Measurements from ENCODE around the gene NCOA5.

NCOA5 gene

GRCh38 chr20:46129955-46130481 lies 40.3 kb upstream of the NCOA5 start:
- H3K27ac ChIP-seq (ENCODE audit: insufficient read depth, low read depth, low read length, poor library complexity, severe bottlenecking): no peak overlapping the region
- peaks cover 25% of the 10 kb centered on the region for H3K27me3 ChIP-seq (ENCODE audit: control insufficient read depth, insufficient read depth, low read length, poor library complexity, severe bottlenecking)
- H3K4me3 ChIP-seq (ENCODE audit: insufficient read depth, low read depth, low read length): no peak overlapping the region
- H3K9me3 ChIP-seq (ENCODE audit: control insufficient read depth, low read length): no peaks in the 10 kb centered on the region
- no peaks in the 10 kb centered on the region for H3K4me1 ChIP-seq (ENCODE audit: control insufficient read depth, insufficient read depth, low read length)
- no peaks in the 10 kb centered on the region for H3K36me3 ChIP-seq (ENCODE audit: control insufficient read depth, insufficient read depth, low read length)
- 51 to 57% methylated on average over 5 of the region's 5 CpGs for WGBS, 2 experiments

GRCh38 chr20:46128310-46129151 lies 38.8 kb upstream of the NCOA5 start:
- H3K4me1 ChIP-seq (ENCODE audit: control insufficient read depth, insufficient read depth, low read length): no peaks in the 10 kb centered on the region
- 46 to 47% methylated on average over 16 of the region's 16 CpGs for WGBS, 2 experiments
- no peaks in the 10 kb centered on the region for H3K9me3 ChIP-seq (ENCODE audit: control insufficient read depth, low read length)
- H3K4me3 ChIP-seq (ENCODE audit: insufficient read depth, low read depth, low read length): no peak overlapping the region
- no peaks in the 10 kb centered on the region for H3K36me3 ChIP-seq (ENCODE audit: control insufficient read depth, insufficient read depth, low read length)
- H3K27ac ChIP-seq (ENCODE audit: insufficient read depth, low read depth, low read length, poor library complexity, severe bottlenecking): no peak overlapping the region
- peaks cover 25% of the 10 kb centered on the region for H3K27me3 ChIP-seq (ENCODE audit: control insufficient read depth, insufficient read depth, low read length, poor library complexity, severe bottlenecking)

- Histone ChIP-seq H3K4me1 (ENCODE audit: control insufficient read depth, insufficient read depth, low read length) (no peaks in the 10 kb centered on the region), H3K9me3 (ENCODE audit: control insufficient read depth, low read length) (no peaks in the 10 kb centered on the region), H3K27ac (ENCODE audit: insufficient read depth, low read depth, low read length, poor library complexity, severe bottlenecking) (no peak overlapping the region), H3K4me3 (ENCODE audit: insufficient read depth, low read depth, low read length) (no peak overlapping the region), H3K27me3 (ENCODE audit: control insufficient read depth, insufficient read depth, low read length, poor library complexity, severe bottlenecking) (peaks cover 21% of the 10 kb centered on the region), H3K36me3 (ENCODE audit: control insufficient read depth, insufficient read depth, low read length) (no peaks in the 10 kb centered on the region)
- 94% methylated on average over 11 of the region's 11 CpGs for WGBS, 2 experiments
Measured at GRCh38 chr20:46127396-46128010, 37.7 kb upstream of the NCOA5 start.

- Histone ChIP-seq H3K27me3 (ENCODE audit: control insufficient read depth, insufficient read depth, low read length, poor library complexity, severe bottlenecking) (peaks cover 12% of the 10 kb centered on the region), H3K4me1 (ENCODE audit: control insufficient read depth, insufficient read depth, low read length) (no peaks in the 10 kb centered on the region), H3K36me3 (ENCODE audit: control insufficient read depth, insufficient read depth, low read length) (no peaks in the 10 kb centered on the region), H3K9me3 (ENCODE audit: control insufficient read depth, low read length) (no peaks in the 10 kb centered on the region), H3K4me3 (ENCODE audit: insufficient read depth, low read depth, low read length) (no peak overlapping the region), H3K27ac (ENCODE audit: insufficient read depth, low read depth, low read length, poor library complexity, severe bottlenecking) (no peak overlapping the region)
- WGBS, 2 experiments: 90 to 95% methylated on average over 4 of the region's 5 CpGs
Measured at GRCh38 chr20:46126440-46127056, 36.8 kb upstream of the NCOA5 start.

GRCh38 chr20:46123482-46124245 lies 33.9 kb upstream of the NCOA5 start:
- Histone ChIP-seq H3K4me1 (ENCODE audit: control insufficient read depth, insufficient read depth, low read length) (no peaks in the 10 kb centered on the region), H3K4me3 (ENCODE audit: insufficient read depth, low read depth, low read length) (no peak overlapping the region), H3K9me3 (ENCODE audit: control insufficient read depth, low read length) (no peaks in the 10 kb centered on the region), H3K36me3 (ENCODE audit: control insufficient read depth, insufficient read depth, low read length) (no peaks in the 10 kb centered on the region), H3K27ac (ENCODE audit: insufficient read depth, low read depth, low read length, poor library complexity, severe bottlenecking) (no peak overlapping the region), H3K27me3 (ENCODE audit: control insufficient read depth, insufficient read depth, low read length, poor library complexity, severe bottlenecking) (peaks cover 2% of the 10 kb centered on the region)
- WGBS, 2 experiments: 88 to 91% methylated on average over 11 of the region's 11 CpGs

- H3K4me1 ChIP-seq (ENCODE audit: control insufficient read depth, insufficient read depth, low read length): no peaks in the 10 kb centered on the region
- no peak overlapping the region for H3K4me3 ChIP-seq (ENCODE audit: insufficient read depth, low read depth, low read length)
- 92 to 93% methylated on average over 15 of the region's 15 CpGs for WGBS, 2 experiments
- H3K36me3 ChIP-seq (ENCODE audit: control insufficient read depth, insufficient read depth, low read length): no peaks in the 10 kb centered on the region
- H3K9me3 ChIP-seq (ENCODE audit: control insufficient read depth, low read length): no peaks in the 10 kb centered on the region
- H3K27ac ChIP-seq (ENCODE audit: insufficient read depth, low read depth, low read length, poor library complexity, severe bottlenecking): no peak overlapping the region
- H3K27me3 ChIP-seq (ENCODE audit: control insufficient read depth, insufficient read depth, low read length, poor library complexity, severe bottlenecking): peaks cover 6% of the 10 kb centered on the region
Measured at GRCh38 chr20:46122516-46123481, 33.0 kb upstream of the NCOA5 start.

GRCh38 chr20:46122071-46122470 lies 32.3 kb upstream of the NCOA5 start:
- Histone ChIP-seq H3K9me3 (ENCODE audit: control insufficient read depth, low read length) (no peaks in the 10 kb centered on the region), H3K4me1 (ENCODE audit: control insufficient read depth, insufficient read depth, low read length) (no peaks in the 10 kb centered on the region), H3K27ac (ENCODE audit: insufficient read depth, low read depth, low read length, poor library complexity, severe bottlenecking) (no peak overlapping the region), H3K36me3 (ENCODE audit: control insufficient read depth, insufficient read depth, low read length) (no peaks in the 10 kb centered on the region), H3K4me3 (ENCODE audit: insufficient read depth, low read depth, low read length) (no peak overlapping the region), H3K27me3 (ENCODE audit: control insufficient read depth, insufficient read depth, low read length, poor library complexity, severe bottlenecking) (peaks cover 13% of the 10 kb centered on the region)
- 94% methylated on average over 11 of the region's 11 CpGs for WGBS, 2 experiments

GRCh38 chr20:46121184-46121930 lies 31.6 kb upstream of the NCOA5 start:
- Histone ChIP-seq H3K27me3 (ENCODE audit: control insufficient read depth, insufficient read depth, low read length, poor library complexity, severe bottlenecking) (peaks cover 19% of the 10 kb centered on the region), H3K36me3 (ENCODE audit: control insufficient read depth, insufficient read depth, low read length) (no peaks in the 10 kb centered on the region), H3K4me3 (ENCODE audit: insufficient read depth, low read depth, low read length) (no peak overlapping the region), H3K27ac (ENCODE audit: insufficient read depth, low read depth, low read length, poor library complexity, severe bottlenecking) (no peak overlapping the region), H3K9me3 (ENCODE audit: control insufficient read depth, low read length) (no peaks in the 10 kb centered on the region), H3K4me1 (ENCODE audit: control insufficient read depth, insufficient read depth, low read length) (no peaks in the 10 kb centered on the region)
- 93 to 96% methylated on average over 2 of the region's 2 CpGs for WGBS, 2 experiments

Data from ectodermal cell (in vitro differentiated cells).